ENCODE measurements around the gene DCAF11. TPM values are rescaled to one million over a fixed set of nuclear protein-coding genes. Genes with fewer than 3 reads are reported as not detected.

Gene DCAF11
- total RNA-seq, 2 donors from 2014 or later: 54.1 to 69.8 TPM

DNA sequence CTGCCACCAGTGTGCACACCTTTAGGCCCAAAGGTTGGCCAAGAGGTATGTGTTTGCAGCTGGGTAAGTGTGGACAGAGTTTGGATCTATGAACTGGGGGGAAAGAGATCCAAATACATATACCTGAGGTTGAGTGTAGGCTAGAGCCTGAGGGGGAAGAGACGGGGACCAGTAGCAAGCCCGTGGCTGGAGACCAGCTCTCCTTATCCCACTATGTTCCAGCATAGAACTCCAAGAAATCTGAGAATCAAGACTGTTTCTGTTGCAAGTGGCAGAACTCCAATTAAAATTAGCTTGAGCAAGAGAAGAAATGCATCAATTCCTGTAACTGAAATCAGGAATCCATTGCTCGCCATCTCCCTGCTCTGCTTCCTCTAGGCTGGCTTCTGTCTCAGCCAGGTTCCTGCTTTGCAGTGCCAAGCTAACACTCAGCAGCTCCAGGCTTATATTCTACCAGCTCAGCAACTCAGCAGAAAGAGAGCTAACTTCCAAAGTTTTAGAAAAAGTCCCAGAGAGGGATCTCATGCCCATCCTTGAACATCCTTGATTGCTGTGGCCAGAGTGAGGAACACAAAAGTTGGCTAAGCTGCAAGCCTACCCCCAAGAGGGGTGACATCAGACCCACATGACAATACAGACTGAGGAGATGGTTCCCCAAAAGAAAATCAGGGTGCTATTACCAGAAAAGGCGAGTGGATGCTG lies 21.9 kb upstream of the DCAF11 start:
- Histone ChIP-seq H3K9me3 (no peaks in the 10 kb centered on the region), H3K36me3 (no peaks in the 10 kb centered on the region), H3K27me3 (no peaks in the 10 kb centered on the region), H3K27ac (peak overlapping the region in 1 of 2 donors; percentile 95), H3K4me1 (peaks cover 0 to 22% of the 10 kb centered on the region in 2 donors), H3K4me3 (no peak overlapping the region)
- TF ChIP-seq, protein P1, sequence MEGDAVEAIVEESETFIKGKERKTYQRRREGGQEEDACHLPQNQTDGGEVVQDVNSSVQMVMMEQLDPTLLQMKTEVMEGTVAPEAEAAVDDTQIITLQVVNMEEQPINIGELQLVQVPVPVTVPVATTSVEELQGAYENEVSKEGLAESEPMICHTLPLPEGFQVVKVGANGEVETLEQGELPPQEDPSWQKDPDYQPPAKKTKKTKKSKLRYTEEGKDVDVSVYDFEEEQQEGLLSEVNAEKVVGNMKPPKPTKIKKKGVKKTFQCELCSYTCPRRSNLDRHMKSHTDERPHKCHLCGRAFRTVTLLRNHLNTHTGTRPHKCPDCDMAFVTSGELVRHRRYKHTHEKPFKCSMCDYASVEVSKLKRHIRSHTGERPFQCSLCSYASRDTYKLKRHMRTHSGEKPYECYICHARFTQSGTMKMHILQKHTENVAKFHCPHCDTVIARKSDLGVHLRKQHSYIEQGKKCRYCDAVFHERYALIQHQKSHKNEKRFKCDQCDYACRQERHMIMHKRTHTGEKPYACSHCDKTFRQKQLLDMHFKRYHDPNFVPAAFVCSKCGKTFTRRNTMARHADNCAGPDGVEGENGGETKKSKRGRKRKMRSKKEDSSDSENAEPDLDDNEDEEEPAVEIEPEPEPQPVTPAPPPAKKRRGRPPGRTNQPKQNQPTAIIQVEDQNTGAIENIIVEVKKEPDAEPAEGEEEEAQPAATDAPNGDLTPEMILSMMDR (IDR thresholded peaks at IDR 0.05): no peak
- DNase-seq (ENCODE audit: low spot score): no peak

DNA sequence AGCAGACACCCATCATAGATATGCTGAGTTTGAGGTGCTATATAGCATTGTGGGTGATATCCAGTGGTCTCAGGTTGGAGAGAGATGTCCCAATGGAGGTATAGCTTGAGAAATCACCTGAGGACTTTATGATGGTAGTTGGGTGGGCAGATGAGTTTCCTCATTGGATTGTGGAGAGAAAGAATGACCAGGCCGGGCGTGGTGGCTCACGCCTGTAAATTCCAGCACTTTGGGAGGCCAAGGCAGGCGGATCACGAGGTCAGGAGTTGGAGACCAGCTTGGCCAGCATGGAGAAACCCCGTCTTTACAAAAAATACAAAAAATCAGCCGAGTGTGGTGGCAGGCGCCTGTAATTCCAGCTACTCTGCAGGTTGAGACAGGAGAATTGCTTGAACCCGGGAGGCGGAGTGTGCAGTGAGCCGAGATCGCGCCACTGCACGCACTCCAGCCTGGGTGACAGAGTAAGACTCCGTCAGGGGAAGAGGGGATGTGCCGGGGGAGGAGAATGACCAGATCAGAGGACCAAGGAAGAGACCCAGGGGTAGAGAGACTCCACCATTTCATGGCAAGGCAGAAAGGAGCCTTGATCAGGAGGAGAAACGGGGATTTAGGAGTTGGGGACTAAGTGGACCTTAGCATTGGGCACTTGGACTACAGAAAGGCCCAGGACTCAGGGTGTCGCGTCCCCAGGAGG lies 21.2 kb upstream of the DCAF11 start:
- Histone ChIP-seq H3K4me1 (peaks cover 0 to 22% of the 10 kb centered on the region in 2 donors), H3K4me3 (peak overlapping the region; percentile 70 to 91)
- no peak for DNase-seq (ENCODE audit: low spot score)

DNA sequence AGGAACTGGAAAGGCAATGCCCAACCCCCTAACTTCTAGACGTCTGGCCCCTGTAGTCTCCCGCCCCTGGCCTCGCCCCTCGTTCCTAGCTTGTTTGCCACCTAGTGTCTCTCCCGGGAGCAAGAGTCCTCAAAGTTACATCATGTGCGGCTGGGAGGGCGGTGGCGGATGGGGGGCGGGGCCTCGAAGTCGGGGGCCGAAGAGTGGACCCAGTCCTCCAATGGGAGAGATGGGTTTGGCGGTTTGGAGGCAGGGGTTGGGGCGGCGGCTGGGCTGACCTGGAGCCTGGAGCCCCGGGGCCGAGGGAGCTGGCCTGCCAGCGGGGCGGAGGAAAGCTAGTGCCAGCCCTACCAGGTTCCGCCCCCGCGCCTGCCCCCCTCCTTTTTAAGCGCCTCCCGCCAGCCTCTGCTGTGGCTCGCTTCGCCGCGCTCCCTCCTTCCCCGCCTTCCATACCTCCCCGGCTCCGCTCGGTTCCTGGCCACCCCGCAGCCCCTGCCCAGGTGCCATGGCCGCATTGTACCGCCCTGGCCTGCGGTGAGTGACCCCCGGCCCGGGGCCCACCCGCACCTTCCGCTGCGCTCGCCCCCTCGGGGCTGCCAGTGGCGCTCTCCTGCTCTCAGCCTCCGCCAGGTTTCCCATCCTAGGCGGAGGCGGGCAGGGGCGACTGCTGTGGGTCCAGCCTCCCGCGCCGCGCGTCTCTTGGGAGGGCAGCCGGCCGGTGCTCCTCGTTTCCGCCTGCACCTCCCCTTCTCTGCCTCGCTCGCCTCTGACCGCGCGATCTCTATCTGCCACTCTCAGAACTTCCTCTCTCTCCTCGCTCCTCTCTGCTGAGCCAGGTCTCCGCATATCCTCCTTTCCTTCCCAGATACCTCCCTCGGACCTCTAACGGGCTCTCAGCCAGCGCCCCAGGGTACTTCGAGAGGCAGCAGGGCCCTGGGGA lies 20.4 kb upstream of the DCAF11 start, which contains the start of gene PCK2:
TSS of gene PCK2 (plus strand) at position 411 of the 940 bp plus-strand sequence. CDS start at position 506, 95 bp downstream.
- H3K4me3 ChIP-seq: peak within 1 kb of the TSS; percentile 70 to 91
- DNase-seq (ENCODE audit: low spot score): peak; percentile 96
- H3K36me3 ChIP-seq: no peaks in the 10 kb centered on the region
- H3K4me1 ChIP-seq: peaks cover 0 to 22% of the 10 kb centered on the region in 2 donors
- peak within 1 kb of the TSS; percentile 91 to 95 for H3K27ac ChIP-seq
- no peaks in the 10 kb centered on the region for H3K9me3 ChIP-seq
- TF ChIP-seq, protein P1 (IDR thresholded peaks at IDR 0.05): peak in 1 of 2 donors; percentile 32
- no peaks in the 10 kb centered on the region for H3K27me3 ChIP-seq

More for the DNA sequence above, 21.2 kb upstream of the DCAF11 start:
- Histone ChIP-seq H3K27ac (peak overlapping the region; percentile 91 to 95), H3K36me3 (no peaks in the 10 kb centered on the region), H3K9me3 (no peaks in the 10 kb centered on the region), H3K27me3 (no peaks in the 10 kb centered on the region)
- TF ChIP-seq, protein P1 (IDR thresholded peaks at IDR 0.05): no peak

DNA sequence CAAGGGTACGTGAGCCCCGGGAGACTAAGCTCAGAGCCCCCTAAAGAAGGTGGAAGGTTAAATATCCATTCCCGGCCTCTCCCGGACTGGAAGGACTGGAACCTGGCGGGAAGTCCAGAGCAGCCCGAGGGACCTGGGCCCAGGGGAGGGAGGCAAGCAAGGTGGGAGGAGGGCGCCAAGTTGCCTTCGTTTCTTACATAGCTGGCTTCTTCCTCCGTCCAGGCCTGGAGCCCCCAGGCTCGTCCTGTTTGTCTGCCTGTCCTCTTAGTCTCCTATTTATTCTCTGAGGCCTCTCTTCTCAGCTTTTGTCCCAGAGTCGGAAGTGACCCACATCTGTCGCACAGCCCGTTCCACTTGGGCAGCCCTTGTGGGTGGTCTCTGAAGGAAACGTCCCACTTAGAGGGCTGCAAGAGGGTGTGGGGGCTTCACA lies 19.7 kb upstream of the DCAF11 start:
- no peak for DNase-seq (ENCODE audit: low spot score)

More for the DNA sequence above, 19.7 kb upstream of the DCAF11 start:
- Histone ChIP-seq H3K27ac (peak overlapping the region; percentile 91 to 95), H3K9me3 (no peaks in the 10 kb centered on the region), H3K36me3 (no peaks in the 10 kb centered on the region), H3K4me3 (peak overlapping the region; percentile 70 to 91), H3K27me3 (no peaks in the 10 kb centered on the region), H3K4me1 (peaks cover 0 to 22% of the 10 kb centered on the region in 2 donors)
- TF ChIP-seq, protein P1 (IDR thresholded peaks at IDR 0.05): no peak
